ENCODE measurements around the gene C1D.

C1D gene

DNA sequence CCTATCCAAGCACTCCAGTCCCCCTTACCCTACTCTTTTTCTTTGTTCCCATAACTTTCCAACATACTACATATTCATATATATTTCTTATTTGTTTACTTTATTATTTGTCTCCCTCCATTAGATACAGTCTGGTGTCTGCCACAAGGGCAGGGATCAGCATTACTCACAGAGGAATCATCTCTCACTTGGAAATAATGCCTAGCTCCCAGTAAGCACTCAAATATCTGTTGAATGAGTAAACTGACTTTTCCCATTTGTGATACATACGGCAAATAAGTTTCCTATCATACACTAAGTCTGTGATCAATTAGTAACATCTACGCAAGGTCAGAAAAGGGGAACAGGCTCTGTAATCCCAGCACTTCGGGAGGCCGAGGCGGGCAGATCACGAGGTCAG lies 18.7 kb downstream of the C1D start:
- TF ChIP-seq POLR2A (IDR thresholded peaks at IDR 0.05; ENCODE audit: low read length) (no peak), GATA1 (IDR thresholded peaks at IDR 0.05; ENCODE audit: low read depth, low read length) (no peak)
- DNase-seq: no peak

DNA sequence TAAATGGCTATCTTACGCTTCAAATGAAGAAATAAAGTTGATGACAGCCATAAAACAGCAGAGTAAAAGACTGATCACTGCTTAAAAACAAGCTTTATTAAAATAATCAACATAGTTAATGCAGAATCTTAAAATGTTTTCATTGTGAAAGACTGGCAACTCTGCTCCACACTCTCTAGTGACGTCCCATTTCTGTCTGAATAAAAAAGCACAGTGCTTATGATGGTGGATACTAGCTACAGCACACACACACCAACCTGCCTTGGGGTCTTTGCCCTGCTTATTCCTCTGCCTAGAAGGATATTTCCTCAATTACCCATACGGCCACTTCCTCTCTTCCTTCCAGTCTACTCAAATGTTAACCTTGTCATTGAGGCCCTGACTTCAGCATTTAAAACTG lies 19.1 kb downstream of the C1D start:
- no peak for DNase-seq
- TF ChIP-seq POLR2A (IDR thresholded peaks at IDR 0.05; ENCODE audit: low read length): no peak
- no peak for TF ChIP-seq GATA1 (IDR thresholded peaks at IDR 0.05; ENCODE audit: low read depth, low read length)

DNA sequence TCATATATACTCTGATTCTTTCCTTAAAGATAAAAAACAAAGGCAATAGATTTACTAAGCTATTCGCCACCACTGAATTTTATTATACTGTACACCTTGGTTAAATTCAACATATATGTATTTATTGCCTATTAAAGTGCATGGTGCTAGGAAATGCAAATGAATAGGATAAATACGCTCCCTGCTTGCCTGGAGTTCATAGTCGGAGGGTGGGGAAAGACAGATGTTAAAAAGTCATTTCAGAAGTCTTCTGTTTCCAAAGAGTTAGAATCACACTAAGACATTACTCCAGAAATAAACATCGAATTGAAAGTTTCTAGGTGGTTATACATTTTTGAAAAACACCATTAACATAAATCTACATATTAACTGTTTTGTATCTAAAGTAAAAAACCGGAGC lies 19.8 kb downstream of the C1D start:
- no peak for DNase-seq
- TF ChIP-seq POLR2A (IDR thresholded peaks at IDR 0.05; ENCODE audit: low read length) (no peak), GATA1 (IDR thresholded peaks at IDR 0.05; ENCODE audit: low read depth, low read length) (no peak)

DNA sequence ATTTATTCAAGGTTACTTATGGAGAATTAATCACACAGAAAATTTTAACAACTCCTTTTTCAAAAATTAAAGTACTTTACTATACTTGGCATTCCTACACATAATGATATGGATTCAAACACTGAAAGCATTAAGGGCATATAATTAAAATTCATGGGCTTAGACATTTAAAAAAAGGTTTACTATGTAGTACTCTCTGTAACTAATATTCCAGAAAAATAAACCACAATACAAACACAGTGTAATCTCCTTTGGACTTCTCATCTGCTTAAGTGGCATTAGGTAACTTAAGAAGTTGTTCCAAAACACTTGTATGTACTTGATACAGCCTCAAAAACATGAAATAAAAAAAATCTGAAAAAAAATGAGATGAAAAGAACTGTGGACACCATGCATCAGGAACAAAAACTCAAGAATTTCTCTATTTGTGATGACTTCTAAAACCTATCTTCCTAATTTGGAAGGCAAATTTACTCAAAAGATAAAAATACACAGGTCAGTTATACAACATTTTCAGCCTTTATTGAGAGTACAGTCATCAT lies 21.0 kb downstream of the C1D start:
- DNase-seq: no peak
- TF ChIP-seq POLR2A (IDR thresholded peaks at IDR 0.05; ENCODE audit: low read length) (no peak), GATA1 (IDR thresholded peaks at IDR 0.05; ENCODE audit: low read depth, low read length) (no peak)

DNA sequence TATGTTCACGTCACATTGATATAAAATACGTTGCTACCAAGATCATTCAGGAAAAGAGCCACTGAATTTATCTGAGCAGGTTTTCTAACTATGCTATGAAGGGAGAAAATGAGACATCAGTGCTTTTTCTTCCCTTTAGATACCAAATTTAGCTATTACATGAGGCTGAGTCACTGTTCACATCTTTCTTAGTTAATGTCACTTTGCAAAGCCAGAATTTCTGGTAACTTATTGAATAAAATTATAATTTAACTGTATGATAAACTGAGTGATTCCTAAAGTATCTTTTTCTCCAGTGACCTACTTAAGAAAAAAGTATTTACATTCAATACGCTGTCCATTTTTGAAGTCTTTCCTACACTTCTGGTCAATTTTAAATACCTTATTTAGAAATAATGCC lies 22.7 kb downstream of the C1D start:
- TF ChIP-seq GATA1 (IDR thresholded peaks at IDR 0.05; ENCODE audit: low read depth, low read length) (no peak), POLR2A (IDR thresholded peaks at IDR 0.05; ENCODE audit: low read length) (no peak)
- no peak for DNase-seq

DNA sequence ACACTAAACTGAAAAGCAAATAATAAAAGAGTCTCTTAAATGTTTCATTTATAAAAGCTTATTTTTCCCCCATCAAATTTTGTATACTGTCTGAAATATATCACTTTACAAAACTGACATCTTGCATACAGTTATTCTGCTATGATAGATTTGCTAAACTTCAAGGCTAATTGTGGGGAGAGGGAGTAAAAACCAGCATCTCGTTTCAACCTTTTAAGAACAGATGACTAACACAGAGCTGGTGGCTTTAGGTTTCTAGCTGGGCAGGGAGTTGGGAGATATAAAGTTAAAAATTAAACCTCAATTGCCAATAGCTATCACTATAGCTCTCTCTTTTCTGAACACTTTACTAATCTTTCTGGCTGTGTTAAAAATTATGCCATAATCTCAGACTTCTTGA lies 23.5 kb downstream of the C1D start:
- TF ChIP-seq POLR2A (IDR thresholded peaks at IDR 0.05; ENCODE audit: low read length) (no peak), GATA1 (IDR thresholded peaks at IDR 0.05; ENCODE audit: low read depth, low read length) (no peak)

DNA sequence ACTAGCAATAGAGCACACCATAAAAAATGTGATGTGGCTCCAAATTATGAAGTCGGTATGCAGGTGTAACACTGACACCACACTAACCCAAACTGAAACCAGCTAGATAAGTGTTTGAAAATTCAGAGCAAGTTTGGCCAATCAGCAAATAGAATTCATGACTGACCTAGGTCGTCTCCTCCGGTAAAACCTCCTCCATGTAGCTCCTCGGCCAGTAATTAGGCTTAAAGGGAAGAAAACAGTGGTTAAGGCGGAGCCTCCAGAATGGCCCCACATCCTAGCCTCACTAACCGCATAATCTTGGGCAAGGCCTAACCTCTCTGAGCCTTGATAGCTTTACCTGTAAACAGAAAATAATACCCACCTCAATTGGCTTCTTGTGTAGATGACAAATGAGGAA lies 30.1 kb downstream of the C1D start:
- no peak for DNase-seq
- TF ChIP-seq POLR2A (IDR thresholded peaks at IDR 0.05; ENCODE audit: low read length) (no peak), GATA1 (IDR thresholded peaks at IDR 0.05; ENCODE audit: low read depth, low read length) (no peak)

More for the DNA sequence above, 23.5 kb downstream of the C1D start:
- no peak for DNase-seq

DNA sequence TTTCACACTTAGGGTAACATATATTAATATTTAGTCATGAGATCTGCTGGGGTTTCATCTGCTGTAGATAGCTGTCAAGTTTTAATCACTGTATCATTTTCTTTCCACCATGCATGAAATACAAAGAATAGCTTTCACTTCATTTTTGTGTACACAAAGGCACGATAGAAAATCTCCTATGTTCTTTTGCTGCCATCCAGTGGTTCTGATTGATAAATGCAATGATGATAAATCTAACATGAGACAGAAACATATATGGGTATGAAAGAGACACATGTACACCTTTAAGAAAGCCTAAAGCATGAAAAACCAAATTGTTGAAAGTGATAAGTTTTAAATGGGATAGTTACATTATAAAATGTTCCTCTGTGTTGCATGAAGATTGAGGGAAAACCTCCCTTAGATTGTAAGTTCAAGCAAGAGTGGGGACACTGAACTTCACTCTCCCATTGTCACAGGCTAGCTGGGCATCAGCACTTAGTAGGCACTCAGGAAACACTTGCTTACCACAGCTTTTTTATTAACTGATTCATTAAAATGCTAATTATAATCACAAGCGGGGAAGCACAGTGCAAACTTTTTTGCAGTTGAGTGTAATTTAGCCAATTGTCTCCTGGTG lies 31.2 kb downstream of the C1D start:
- TF ChIP-seq GATA1 (IDR thresholded peaks at IDR 0.05; ENCODE audit: low read depth, low read length): no peak
- no peak for TF ChIP-seq POLR2A (IDR thresholded peaks at IDR 0.05; ENCODE audit: low read length)
- peak; percentile 58 to 71 for DNase-seq

DNA sequence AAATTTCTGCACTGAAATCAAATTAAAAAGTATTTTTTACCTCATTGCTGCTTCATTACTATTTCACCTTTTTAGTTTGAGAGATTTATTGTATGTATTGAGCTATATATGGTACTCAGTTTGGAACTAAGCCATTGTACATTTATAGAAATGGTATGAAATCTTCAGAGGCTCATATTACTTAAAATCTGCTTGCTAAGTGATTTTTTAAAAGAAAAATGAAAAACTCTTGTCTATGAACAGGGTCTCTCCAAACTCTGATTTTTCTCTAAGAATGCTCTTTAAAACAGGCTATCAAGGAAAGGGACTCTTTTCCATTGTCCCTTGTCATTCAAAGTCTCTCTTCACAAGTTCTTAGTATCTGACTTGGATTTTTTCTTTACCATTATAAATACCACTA lies 31.8 kb downstream of the C1D start:
- no peak for DNase-seq
- TF ChIP-seq GATA1 (IDR thresholded peaks at IDR 0.05; ENCODE audit: low read depth, low read length) (no peak), POLR2A (IDR thresholded peaks at IDR 0.05; ENCODE audit: low read length) (no peak)

DNA sequence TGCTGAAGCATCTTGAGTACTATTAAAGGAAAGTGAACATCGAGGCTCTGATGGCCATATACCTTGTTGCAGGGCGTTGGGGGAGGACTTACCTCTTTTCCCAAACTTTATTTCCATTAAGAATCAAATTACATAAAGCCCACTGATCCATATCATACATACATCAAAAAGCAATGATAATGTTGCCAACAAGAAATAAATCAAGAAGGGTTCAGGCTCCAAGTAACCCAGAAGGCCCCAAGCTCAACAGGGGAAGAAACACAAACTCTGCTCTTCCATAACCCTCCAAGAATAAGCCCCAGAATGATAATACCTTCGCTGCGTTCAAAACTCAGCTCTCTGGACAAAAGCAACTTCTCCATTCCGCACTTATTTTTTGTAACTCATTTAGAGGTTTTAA lies 32.3 kb downstream of the C1D start:
- TF ChIP-seq GATA1 (IDR thresholded peaks at IDR 0.05; ENCODE audit: low read depth, low read length) (no peak), POLR2A (IDR thresholded peaks at IDR 0.05; ENCODE audit: low read length) (no peak)
- DNase-seq: no peak

DNA sequence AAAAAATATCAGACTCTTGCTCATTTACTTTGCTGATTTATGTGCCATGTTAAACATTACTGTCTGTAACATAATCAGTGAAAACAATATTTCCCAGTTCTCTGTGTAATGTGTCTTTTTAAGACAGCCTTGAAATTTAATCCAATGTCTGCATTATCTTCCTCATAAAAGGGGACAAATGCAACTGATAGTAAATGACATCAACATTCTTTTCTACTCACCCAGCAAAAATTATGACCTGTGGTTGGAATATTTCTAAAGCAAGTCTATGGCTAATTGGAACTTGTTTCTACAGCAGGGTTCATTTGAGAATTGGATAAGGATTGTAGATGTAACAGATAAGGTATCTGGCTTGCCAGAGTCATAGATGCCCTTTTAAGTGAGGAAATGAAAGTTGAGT lies 34.8 kb downstream of the C1D start:
- peak in 1 of 2 experiments; percentile 13 for DNase-seq
- TF ChIP-seq POLR2A (IDR thresholded peaks at IDR 0.05; ENCODE audit: low read length) (no peak), GATA1 (IDR thresholded peaks at IDR 0.05; ENCODE audit: low read depth, low read length) (no peak)

DNA sequence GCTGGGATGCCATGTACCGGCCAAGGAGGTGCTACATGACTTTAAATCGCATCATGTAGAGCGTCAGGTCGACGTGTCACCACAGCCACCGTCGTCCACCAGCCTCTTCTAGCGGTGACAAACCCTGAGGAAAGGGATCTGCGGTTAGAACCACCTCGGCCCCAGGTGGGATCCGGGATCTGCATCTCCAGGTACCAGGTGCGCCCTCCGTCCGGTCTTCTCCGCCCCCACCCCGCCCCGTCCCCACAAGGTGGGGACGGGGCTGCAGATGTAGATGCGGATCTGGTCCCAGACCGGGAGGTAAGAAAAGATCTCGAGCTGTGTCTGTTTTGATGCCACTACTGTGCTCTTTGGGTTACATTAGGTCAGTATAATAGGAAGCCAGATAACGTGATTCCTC lies 38.4 kb downstream of the C1D start:
- TF ChIP-seq POLR2A (IDR thresholded peaks at IDR 0.05; ENCODE audit: low read length) (no peak), GATA1 (IDR thresholded peaks at IDR 0.05; ENCODE audit: low read depth, low read length) (no peak)

DNA sequence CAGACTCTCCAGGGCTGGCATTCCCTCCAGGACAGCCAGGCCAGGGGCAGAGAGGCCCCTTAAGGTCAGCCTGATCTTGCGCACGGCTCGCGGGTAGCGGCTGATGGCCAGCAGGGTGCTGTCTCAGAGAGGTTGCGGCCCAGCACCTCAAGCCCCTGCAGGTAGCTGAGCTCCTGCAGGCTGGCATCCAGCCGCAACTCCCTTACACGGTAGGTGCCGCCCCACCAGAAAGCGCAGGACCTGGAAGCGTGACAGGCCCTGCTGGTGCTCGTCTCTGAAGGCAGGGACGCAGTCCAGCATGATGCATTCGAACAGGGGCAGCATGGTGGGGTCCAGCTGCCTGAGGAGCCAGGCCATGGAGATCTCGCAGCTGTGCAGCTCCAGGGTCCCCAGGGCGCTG lies 38.9 kb downstream of the C1D start:
- TF ChIP-seq GATA1 (IDR thresholded peaks at IDR 0.05; ENCODE audit: low read depth, low read length): no peak
- no peak for TF ChIP-seq POLR2A (IDR thresholded peaks at IDR 0.05; ENCODE audit: low read length)

More for the DNA sequence above, 38.4 kb downstream of the C1D start:
- DNase-seq: no peak

DNA sequence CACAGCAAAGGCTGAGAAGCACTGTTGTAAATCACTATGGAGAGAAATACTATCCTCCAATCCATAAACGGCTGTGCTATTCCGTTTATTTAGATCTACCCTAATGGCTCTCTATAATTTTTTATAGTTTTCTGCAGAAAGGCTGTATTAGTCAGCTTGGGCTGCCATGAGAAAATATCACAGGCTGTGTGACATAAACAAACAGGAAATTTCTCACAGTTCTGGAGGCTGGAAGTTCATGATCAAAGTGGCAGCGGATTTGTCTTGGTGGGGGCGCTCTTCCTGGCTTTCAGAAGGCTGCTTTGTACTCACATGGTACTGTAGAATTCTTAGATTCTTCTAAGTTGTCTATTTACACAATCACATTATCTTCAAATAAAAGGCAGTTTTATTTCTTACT lies 44.1 kb downstream of the C1D start:
- no peak for TF ChIP-seq GATA1 (IDR thresholded peaks at IDR 0.05; ENCODE audit: low read depth, low read length)
- no peak for TF ChIP-seq POLR2A (IDR thresholded peaks at IDR 0.05; ENCODE audit: low read length)
- no peak for DNase-seq

More for the DNA sequence above, 38.9 kb downstream of the C1D start:
- no peak for DNase-seq

DNA sequence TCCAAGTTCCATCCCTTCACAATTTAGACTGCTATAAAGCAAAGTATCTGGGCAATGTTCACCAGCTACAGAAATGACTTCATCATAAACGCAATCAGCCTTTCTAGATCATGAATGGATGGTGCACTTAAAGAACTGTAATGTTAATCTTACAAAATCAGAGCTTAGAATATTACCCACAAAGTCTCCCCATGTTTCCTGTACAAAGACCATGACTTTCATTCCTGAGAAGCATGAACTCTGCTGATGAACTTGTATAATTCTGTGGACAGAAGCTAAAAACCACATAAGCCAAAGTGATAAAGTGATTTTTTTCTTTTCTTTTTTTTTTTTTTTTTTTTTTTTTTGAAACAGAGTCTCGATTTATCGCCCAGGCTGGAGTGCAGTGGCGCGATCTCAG lies 53.3 kb downstream of the C1D start:
- TF ChIP-seq GATA1 (IDR thresholded peaks at IDR 0.05; ENCODE audit: low read depth, low read length): no peak
- TF ChIP-seq POLR2A (IDR thresholded peaks at IDR 0.05; ENCODE audit: low read length): no peak
- no peak for DNase-seq
